MCF 10A (cell line): Measurements from ENCODE around the gene CSF1R. TPM values are rescaled to one million over a fixed set of nuclear protein-coding genes. Genes with fewer than 3 reads are reported as not detected.
A peak's percentile ranks its signal among the peaks of the same experiment; 100 is the strongest.

ENCODE experiments used
- BruUV-seq: library from RNA; stranded (reverse); fragments of 400-500 nt; replicated peaks from 2 replicates; lab custom pipeline; 2021; lab: Mats Ljungman, UMichigan
- CTCF ChIA-PET: fragments of 300-600 bp; sonication (Branson Sonifier 250); formaldehyde crosslinking; extraction: SDS; loops from one replicate; lab custom pipeline; 2021; ENCODE audit warnings: antibody characterized with exemption, inconsistent platforms; lab: Yijun Ruan, JAX
- POLR2A ChIA-PET: fragments of 300-600, 350-650 bp; sonication (Branson Sonifier 250); formaldehyde crosslinking; extraction: SDS; loops from one replicate; lab custom pipeline; 2020; ENCODE audit warnings: antibody characterized with exemption, inconsistent platforms; lab: Yijun Ruan, JAX
- DNase-seq: peaks from one replicate; pipeline ENCODE4 v3.0.0-alpha.2; 2018; ENCODE audit not compliant: unreplicated experiment
- H3K27ac Mint-ChIP-seq: one replicate; pipeline ENCODE4 v1.8.0; 2022; ENCODE audit warnings: mild to moderate bottlenecking, low read depth, mixed read lengths; ENCODE audit not compliant: unreplicated experiment
- H3K27me3 Mint-ChIP-seq: one replicate; pipeline ENCODE4 v1.8.0; 2022; ENCODE audit warnings: mixed read lengths; ENCODE audit not compliant: insufficient read depth, unreplicated experiment
- H3K36me3 Mint-ChIP-seq: one replicate; pipeline ENCODE4 v1.8.0; 2022; ENCODE audit warnings: mild to moderate bottlenecking, moderate library complexity, mixed read lengths; ENCODE audit not compliant: insufficient read depth, unreplicated experiment
- H3K4me1 Mint-ChIP-seq: one replicate; pipeline ENCODE4 v1.8.0; 2022; ENCODE audit warnings: mixed read lengths; ENCODE audit not compliant: insufficient read depth, unreplicated experiment
- H3K4me3 Mint-ChIP-seq: one replicate; pipeline ENCODE4 v1.8.0; 2022; ENCODE audit warnings: mild to moderate bottlenecking, moderate library complexity, mixed read lengths; ENCODE audit not compliant: unreplicated experiment
- H3K9me3 Mint-ChIP-seq: one replicate; pipeline ENCODE4 v1.8.0; 2022; ENCODE audit warnings: mixed read lengths; ENCODE audit not compliant: unreplicated experiment
- intact Hi-C: fragments of 100-400 bp; cut with micrococcal nuclease; formaldehyde crosslinking; loops from 2 replicates; pipeline ENCODE4 v1.14.1; 2022
- total RNA-seq: library from RNA; stranded (reverse); gene quantifications from 2 replicates; pipeline ENCODE4 v1.2.3, GENCODE V29; 2022
- TF ChIP-seq, protein P1 (sequence below): fragments of 200-600 bp; IDR thresholded peaks from one replicate; pipeline ENCODE4 v1.8.0; 2022; ENCODE audit warnings: antibody characterized with exemption, mild to moderate bottlenecking; ENCODE audit not compliant: unreplicated experiment

CSF1R gene
- total RNA-seq, 1 experiment from 2014 or later, result 1.6 TPM

DNA sequence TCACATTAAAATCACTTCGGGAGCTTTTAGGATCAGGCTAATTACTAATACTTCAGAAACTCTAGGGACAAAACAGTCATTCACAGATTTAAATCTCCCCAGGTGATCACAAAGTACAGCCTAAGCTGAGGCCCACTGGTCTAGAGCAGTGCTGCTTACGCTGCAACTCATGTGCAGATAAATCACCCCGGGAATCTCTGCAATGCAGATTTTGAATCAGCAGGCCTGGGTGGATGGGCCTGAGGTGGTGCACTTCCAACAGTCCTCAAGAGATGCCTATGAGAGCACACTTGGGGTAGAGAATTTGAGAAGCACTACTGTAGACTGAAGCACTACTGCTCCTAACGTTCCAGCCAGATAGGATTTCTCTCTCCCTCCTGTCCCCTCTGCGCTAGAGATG is 28.4 kb downstream of the CSF1R start:
- intact Hi-C loops, result no loop called here
- Mint-ChIP-seq H3K27me3 (no peaks in the 10 kb centered on the region), H3K9me3 (no peaks in the 10 kb centered on the region), H3K4me3 (no peak overlapping the region), H3K36me3 (peaks cover 35% of the 10 kb centered on the region), H3K27ac (peak overlapping the region; percentile 65), H3K4me1 (peaks cover 15% of the 10 kb centered on the region)
- CTCF ChIA-PET, result no interaction called here
- TF ChIP-seq, protein P1, sequence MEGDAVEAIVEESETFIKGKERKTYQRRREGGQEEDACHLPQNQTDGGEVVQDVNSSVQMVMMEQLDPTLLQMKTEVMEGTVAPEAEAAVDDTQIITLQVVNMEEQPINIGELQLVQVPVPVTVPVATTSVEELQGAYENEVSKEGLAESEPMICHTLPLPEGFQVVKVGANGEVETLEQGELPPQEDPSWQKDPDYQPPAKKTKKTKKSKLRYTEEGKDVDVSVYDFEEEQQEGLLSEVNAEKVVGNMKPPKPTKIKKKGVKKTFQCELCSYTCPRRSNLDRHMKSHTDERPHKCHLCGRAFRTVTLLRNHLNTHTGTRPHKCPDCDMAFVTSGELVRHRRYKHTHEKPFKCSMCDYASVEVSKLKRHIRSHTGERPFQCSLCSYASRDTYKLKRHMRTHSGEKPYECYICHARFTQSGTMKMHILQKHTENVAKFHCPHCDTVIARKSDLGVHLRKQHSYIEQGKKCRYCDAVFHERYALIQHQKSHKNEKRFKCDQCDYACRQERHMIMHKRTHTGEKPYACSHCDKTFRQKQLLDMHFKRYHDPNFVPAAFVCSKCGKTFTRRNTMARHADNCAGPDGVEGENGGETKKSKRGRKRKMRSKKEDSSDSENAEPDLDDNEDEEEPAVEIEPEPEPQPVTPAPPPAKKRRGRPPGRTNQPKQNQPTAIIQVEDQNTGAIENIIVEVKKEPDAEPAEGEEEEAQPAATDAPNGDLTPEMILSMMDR, result no peak
- POLR2A ChIA-PET, result interaction anchor here (1.5 kb wide), 1 partner anchor 10 kb away, joined by 7 read pairs; no protein-coding TSS in a partner anchor
- DNase-seq, result no peak
- BruUV-seq, result TSS peak; percentile 16

DNA sequence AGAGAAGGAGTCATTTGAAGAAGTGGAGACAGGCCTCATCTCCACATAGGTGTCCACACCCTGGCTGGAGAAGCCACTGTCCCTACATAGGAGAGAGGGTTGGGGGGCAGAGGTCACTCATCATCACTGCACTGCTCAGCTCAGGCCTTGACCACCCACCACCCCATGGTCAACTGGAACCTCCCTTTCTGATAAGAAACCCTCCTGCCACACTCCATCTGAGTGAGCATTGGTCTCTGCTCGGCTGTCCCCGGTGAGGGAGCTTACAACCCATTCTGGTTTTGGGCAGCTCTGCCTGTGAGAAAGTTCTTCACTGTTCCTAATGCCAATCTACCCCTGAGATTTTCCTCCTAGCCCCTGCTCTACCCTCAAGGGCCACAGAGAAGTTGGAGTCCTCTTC is 28.8 kb downstream of the CSF1R start:
- intact Hi-C loops, result no loop called here
- H3K9me3 Mint-ChIP-seq, result no peaks in the 10 kb centered on the region
- H3K36me3 Mint-ChIP-seq, result peaks cover 40% of the 10 kb centered on the region
- TF ChIP-seq, protein P1, result no peak
- no peak for DNase-seq
- CTCF ChIA-PET, result no interaction called here
- POLR2A ChIA-PET, result interaction anchor here (1.2 to 1.5 kb wide), 2 partner anchors 10 to 18 kb away, joined by 3 to 7 read pairs; no protein-coding TSS in a partner anchor
- H3K4me3 Mint-ChIP-seq, result no peak overlapping the region
- no peaks in the 10 kb centered on the region for H3K27me3 Mint-ChIP-seq
- H3K4me1 Mint-ChIP-seq, result peaks cover 20% of the 10 kb centered on the region
- no peak overlapping the region for H3K27ac Mint-ChIP-seq
- no TSS peak for BruUV-seq

DNA sequence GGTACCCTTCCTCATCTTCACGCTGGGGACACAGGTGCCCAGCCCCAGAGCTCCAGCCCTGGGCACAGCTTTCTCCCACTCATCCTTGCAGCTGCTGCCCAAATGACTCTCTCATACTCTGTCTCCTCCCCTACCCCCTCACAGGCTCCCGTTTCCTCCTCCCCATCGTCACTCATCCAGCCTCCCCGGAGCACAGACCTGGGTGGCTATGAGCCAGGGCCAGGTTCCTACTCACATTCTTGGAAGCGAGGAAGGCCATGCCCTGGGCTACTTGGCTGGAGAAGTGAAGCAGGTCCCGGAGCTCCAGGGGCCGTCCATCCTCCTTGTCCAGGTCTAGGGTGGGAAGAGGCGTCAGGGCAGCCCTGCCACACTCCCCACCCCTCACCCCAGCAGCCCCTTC is 29.3 kb downstream of the CSF1R start:
- Mint-ChIP-seq H3K36me3 (peaks cover 44% of the 10 kb centered on the region), H3K9me3 (no peaks in the 10 kb centered on the region), H3K4me1 (peaks cover 25% of the 10 kb centered on the region), H3K27me3 (no peaks in the 10 kb centered on the region), H3K27ac (no peak overlapping the region), H3K4me3 (no peak overlapping the region)
- BruUV-seq, result no TSS peak
- intact Hi-C loops, result no loop called here
- ChIA-PET POLR2A (interaction anchor here (0.5 to 1.5 kb wide), 3 partner anchors 9 to 213 kb away, joined by 3 to 7 read pairs (median 3); no protein-coding TSS in a partner anchor), CTCF (no interaction called here)
- peak; percentile 38 for DNase-seq
- TF ChIP-seq, protein P1, result no peak

DNA sequence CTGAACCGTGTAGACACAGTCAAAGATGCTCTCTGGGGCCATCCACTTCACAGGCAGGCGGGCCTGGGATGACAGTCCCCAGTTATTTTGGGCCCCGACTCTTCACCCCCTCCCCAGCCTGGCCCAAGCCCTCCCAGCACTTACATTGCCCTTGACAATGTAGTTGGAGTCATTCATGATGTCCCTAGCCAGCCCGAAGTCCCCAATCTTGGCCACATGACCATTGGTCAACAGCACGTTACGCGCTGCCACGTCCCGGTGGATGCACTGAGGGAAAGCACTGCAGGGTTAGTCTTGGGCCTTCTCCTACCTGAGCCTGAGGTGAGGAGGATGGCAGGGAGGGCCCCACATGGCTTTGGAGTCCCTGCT is 30.3 kb downstream of the CSF1R start:
- ChIA-PET POLR2A (no interaction called here), CTCF (interaction anchor here (0.6 to 0.7 kb wide), 2 partner anchors 98 to 348 kb away, joined by 3 read pairs; no protein-coding TSS in a partner anchor)
- no peaks in the 10 kb centered on the region for H3K9me3 Mint-ChIP-seq
- H3K4me1 Mint-ChIP-seq, result peaks cover 31% of the 10 kb centered on the region
- intact Hi-C loops, result no loop called here
- peaks cover 54% of the 10 kb centered on the region for H3K36me3 Mint-ChIP-seq
- BruUV-seq, result no TSS peak
- H3K4me3 Mint-ChIP-seq, result no peak overlapping the region
- DNase-seq, result no peak
- TF ChIP-seq, protein P1, result no peak
- no peaks in the 10 kb centered on the region for H3K27me3 Mint-ChIP-seq
- no peak overlapping the region for H3K27ac Mint-ChIP-seq
